ENCODE results near the gene CRABP2. TPM values are rescaled to one million over a fixed set of nuclear protein-coding genes. Genes with fewer than 3 reads are reported as not detected.

Gene CRABP2
- polyA plus RNA-seq, 1 donor: 85.6 TPM

DNA sequence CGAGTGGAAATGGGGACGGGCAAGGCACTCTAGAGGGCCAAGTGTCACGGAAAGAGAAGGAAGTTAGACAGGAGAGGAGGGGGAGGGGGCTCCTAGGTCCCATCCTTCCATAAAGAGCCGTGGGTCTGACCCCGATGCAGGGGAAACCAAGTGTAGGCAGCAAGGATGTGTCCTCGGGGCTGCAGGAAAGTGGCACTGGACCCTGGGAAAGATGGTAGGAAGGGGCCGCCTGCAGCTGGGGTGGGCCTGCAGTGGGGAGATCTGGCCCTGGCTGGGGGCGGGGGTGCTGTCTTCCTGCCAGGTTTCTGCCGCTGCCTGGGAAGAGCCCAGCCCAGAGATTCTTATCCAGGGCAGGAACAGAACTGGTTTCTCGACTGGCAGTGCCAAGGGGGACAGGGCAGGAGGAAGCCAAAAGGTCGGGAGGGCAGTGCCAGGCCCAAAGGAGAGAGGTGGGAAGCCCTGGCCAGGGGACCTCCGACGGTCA is 12.9 kb downstream of the CRABP2 start:
- DNase-seq: peak; percentile 30

DNA sequence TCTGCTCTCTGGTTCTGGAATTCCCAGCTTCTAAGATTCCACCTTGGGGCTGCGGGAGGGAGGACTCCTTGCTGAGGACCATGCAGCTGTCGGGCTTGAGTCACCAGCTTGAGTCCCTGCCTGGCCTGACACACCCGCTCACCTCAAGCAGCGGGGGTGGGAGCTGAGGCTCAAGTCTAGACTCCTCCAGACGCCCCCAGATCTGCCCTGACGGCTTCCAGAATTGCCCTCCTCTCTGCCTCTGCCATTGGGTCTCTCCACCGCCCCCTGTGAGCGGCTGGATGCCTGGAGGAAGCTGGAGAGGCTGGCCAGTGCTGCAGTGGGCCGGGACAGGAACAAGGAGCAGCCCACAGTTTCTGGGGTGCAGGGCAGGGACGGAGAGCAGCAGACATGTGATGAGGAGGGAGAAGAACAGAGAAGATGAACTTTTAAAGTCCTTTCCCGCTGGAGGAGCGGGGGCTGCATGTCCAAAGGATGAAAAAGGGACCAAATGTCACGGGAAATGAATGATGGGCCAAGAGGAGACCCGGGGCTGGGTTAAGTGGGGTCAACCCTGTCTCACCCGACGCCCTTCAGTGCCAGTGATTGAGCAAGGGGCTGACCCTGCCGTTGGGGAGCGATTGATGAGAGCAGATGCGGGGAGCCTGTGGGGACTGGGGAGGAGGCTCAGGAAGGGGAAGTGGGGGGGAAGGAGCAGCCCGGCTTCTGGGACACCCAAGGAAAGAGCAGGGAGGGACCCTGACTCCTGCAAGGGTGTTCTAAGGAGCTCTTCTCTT is 13.5 kb downstream of the CRABP2 start:
- DNase-seq: peak; percentile 42

DNA sequence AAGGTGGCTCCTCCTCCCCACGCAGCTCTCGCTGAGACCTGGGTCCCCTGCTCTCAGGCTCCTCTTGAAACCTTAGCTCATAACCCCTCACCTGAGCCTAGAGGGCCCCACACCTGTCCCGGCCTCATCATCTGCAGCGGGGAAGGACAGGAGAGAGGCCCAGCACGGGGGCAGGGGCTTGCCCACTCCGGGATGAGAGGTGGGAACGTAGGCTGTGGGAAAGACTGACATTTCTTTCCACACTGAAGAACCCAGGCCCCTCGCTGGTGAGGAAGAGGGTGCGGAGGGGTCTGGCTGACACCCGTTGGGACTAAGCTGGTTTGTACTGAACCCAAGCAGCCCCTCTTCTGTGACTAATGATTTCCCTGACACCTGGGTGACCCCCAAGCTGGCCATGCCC is 14.2 kb downstream of the CRABP2 start:
- no peak for DNase-seq

DNA sequence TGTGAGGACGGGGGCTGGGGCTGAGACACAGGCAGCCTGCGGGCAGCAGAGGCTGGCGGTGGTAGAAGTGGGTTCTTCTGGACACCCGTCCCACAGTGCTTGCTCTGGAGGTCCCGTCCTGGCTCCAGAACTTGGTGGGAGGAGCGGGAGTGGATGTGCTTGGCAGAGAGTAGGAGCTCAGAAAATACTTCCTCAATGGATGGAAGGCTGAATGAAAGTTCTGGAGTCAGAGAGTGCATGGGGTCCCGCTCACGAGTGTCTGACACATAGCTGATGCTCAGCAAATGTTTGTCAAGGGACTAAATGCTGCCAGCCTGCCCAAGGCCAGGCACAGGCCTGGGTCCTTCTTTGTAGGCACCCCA is 14.7 kb downstream of the CRABP2 start:
- no peak for DNase-seq

DNA sequence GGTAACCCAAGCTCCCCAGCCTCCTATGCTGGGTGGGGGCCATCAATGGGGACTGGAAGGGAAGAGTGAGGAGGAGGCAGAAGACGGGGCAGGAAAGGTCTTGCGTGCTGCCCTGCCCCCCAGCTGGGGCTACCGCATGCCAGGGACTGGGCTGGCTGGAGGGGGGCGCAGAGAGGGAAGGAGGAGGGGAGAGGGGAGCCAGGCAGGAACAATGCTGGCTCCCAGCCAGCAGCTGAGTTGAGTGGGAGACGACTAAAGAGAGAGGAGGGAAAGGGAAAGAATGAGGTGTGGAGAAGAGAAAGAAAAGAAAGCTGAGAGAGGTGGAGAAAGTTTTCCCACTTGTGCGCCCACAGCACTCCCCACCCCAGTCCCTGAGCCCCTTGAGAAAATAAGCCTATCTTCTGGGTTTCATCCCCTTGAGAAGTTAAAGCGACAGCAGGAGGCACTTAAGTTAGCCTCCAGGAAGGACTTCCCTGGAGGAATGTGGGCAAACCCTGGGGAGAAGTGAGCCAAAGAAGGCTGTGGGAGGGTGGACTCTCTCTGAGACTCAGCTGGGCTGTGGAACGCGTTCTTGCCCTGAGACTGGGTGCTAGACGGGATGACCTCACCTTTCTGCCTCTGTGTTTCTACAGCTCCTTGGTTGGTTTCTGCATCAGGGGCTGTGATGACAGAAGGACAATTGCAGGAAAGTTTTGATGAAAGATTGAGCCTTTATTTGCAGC is 15.3 kb downstream of the CRABP2 start:
- DNase-seq: peak; percentile 78

DNA sequence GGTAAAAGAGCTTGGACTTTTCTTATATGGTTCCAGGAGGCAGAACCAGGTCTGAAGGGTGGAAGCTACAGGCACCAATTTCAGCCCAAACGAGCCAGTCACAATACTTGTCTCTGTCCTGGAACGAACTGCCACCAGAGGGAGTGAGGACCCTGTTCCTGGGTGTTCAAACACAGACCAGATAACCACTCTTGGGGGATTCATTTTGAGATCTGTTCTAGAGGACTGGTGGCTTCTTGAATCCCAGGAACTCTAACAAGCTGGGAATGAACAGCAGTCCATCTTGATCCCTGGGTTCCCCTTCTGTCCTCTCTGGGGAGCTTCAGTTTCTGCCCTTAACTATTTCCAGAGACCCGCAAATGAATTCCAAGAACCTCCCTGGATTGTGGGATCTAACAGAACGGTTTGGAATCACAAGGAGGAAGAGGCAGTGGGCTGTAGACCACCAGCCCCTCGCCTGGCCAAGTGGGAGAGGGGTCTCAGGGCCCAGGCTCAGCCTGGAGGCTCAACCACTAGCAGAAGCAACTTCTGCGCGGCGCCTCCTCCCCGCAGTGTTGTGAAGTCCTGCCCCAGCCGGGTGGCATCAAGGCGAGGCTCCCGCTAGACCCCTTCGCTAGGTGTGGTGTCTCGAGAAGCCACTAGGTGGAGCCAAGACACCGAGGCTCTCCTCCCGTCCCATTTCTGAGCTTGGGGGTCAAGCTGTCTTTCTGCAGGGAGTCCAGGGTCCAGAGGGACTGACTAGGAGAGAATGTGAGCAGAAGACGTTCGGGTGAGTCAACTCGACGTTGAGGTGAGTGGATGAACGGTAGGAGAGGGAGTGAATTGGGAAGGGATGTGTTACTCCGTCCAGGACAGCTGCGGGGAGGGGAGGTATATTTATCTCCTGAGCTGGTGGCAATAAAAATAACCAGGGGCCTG is 16.1 kb downstream of the CRABP2 start:
- peak; percentile 91 for DNase-seq

DNA sequence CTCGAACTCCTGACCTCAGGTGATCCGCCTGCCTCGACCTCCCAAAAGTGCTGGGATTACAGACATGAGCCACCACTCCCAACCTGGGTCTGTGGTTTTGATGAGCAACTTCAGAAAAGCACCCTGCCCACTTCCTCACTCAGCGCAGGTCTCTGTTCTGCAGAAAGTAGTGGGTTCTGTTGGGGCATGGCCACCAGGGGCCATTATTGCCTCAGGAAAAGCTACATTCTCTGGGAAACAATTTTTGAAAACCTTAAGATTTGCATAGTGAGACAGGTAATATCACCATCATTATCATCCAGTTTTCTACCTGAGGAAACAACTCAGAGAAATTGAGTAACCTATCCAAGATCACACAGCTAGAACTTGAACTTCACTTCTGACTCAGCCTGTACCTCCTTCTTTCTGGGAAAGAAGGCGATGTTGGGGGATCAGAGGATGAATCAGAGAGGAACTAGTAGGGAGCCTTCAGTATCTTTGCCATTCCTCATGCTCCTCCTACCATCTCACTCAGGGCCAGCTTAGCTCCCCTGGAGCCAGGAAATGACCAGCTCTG is 21.1 kb downstream of the CRABP2 start:
- DNase-seq: no peak

DNA sequence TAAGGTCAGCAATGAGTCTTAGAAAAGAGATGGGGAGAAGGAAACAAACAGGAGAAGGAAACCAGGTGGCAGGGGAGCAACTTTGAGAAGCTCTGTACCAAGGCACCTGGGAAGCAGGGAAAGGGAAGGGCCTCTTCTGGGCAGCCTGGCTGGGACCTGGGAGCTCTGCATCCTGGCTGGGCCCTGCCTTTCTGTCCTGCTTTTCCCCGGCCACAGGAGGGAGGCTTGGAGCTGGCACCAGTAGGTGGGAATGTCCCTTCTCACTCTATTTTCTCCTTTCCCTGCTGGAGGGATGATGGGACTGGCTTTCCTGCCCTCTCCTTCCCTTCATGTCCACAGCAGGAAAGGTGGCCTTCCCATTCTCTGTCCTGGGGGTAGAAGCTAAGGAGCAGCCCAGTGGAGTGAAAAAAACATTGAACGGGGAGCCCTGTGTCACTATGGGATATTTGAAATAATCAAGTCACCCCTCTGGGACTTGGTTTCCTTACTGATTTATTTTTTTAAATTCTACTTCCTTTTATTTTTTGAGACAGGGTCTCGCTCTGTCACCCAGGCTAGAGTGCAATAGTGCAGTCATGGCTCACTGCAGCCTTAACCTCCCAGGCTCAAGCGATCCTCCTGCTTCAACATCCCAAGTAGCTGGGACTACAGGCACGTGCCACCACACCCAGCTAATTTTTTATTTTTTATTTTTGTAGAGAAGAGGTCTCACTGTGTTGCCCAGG is 23.1 kb downstream of the CRABP2 start:
- no peak for DNase-seq

DNA sequence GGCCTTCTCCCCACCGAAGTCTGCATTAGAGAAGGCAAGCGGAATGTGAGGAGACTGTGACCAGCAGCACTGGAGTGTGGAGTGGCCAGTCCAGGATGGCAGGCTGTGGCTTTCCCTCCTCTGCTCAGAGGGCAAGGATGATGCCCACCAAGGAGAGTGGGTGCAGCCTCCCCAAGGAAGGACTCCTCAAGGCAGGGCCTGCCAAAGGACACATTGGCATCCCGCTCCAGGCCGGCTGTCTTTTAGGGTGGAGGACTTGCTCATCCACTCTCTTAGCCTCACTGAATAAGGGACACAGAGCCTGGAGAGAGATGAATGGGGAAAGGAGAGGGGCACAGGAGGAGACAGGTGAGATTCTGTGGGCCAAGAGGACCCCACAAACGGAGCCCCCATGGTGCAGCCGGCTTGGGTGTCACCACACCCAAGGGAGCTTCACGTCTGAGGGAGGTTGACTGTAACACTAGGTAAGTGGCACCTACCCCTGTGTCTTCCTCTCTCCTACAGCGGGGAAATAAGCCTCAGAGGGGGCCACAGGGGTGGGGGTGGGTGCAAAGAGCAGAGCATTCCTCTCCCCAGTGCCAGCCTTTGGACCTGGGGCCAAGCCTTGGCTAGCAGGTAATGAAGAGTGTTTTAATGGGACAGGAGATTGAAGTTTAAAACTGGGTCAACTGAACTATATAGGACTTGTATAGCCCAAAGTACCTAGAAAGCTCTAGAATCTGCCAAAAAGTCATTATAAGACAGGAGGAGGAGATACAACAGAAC is 24.0 kb downstream of the CRABP2 start:
- no peak for DNase-seq

DNA sequence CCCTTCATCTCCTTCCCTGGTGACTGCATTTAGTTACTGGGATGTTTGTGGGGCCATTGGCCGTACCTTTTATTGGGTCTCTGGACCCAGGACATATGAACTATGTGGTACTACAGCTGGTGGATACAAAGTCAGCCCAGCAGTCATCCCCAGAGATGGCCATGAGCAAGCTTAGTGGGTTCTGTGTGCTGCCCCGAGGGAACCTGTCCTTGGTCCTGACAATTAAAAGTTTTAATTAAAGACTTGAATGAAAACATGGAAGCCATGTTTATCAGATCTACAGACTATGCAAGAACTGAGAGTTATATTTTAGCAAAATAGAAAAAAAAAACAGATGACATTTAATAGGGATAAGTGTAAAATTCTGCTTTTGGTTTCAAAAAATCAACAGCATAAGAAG is 25.3 kb downstream of the CRABP2 start:
- no peak for DNase-seq

DNA sequence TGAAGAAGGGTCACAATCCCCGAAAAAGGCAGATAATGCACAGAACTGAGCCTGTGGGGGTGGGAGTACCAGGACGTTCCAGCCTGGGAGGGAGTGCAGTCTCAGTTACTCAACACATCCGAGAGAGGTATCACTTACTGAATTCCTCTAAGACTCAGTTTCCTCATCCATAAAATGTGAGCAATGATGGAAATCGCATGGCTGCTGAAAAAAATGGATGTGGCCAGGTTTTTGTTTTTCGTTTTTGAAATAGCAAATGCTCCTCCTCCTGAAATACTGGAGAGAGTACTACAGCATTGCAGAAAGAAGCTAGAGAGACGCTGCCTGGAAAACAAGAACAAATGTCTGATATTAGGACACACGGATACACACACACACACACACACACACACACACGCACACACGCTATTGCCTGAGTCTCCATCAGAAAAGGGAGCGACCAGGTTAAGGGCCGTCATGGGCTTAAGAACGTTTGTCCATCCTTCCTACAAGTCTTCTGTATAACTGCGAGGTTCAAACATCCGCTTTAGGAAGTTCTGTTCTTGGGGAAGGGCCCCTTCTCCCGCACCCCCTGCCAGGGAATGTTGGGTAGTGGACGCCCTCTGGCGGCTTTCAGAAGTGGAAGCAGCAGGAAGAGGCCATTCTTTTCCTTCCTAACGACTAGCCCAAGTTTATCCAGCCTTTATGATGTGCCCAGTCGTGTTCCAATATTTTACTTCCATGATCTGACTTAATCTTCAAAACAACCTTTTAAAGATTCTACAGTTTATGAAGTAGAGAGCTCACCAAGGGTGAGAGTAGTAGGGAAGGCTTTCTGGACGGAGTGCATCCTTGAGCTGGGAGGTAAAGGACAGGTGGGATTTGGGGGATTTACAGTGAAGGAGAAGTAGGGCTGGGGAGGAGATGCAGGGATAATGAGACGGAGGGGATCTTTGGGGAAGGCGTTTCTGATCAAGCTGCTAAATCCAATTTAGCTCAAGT is 27.5 kb downstream of the CRABP2 start:
- no peak for DNase-seq

DNA sequence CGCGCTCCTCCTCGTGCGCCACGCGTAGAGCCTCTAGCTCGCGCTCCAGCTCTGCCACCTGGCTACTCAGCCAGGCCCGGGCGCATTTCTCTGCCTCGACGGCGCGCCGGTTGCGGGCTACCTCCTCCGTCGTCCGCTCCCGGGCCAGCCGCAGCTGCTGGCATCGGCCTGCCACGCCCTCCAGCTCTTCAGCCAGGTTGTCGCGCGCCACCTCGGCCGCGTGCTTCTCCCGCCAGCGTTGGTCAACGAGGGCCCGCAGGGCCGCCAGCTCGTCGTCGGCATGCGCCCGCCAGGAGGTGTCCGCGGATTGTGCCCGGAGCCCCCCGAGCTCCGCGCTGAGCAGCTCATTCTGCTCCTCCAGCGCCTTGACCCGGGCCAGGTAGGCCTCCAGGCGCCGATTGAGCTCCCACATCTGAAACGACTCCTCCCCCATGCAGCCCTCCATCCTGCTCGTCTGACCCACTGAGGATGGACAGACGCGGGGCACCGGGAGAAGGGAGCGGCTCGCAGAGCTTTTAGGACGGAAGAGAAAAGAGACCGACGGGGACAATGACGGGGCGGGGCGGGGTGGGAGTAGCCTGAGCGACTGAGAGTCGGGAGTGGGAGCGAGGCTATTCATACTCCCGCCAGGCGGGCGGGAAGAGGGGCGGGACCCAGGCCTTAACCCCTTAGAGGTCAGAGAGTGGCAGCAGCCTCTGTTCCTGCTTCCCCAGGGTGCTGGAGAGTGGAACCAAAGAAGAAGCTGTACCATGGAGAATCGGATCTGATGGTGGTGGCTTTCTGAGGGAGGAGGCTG is 28.4 kb downstream of the CRABP2 start, which contains the start of gene NES:
NES (minus strand) TSS at position 588 of the 796 bp plus-strand sequence; CDS start at position 445, 143 bp downstream.
- no peak for DNase-seq

DNA sequence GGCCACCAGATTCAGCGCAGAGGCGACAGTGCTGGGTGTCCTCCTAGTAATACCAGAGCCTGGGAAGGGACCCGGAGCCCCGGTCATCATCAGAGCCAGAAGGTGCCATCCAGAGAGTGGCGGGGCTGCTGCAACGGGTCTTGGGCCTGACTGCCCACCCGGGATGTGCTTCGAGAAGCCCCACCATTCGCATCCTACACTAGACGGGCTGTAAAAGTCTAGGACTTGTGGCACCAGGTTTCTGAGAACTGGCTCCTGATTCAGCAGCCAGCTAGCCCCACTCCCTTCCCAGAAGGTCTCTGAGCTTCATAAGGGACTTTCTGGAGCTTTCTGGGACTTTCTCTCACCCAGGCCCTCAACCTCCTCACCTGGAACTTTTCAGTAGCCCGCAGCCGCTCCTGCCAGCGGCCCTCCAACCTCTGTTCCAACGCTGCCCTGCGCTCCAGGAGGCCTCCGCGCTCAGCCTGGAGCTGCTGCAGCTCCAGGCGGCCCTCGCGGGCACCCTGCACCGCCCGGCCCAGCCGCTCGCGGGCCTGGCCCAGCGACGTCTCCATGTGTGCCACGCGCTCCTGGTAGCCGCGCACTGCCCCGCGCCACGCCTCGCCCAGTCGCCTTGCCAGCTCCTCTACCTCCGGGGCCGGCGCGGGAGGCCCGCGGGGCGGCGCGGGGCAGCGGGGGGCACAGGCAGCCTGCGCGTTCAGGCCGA is 29.1 kb downstream of the CRABP2 start:
- DNase-seq: no peak

DNA sequence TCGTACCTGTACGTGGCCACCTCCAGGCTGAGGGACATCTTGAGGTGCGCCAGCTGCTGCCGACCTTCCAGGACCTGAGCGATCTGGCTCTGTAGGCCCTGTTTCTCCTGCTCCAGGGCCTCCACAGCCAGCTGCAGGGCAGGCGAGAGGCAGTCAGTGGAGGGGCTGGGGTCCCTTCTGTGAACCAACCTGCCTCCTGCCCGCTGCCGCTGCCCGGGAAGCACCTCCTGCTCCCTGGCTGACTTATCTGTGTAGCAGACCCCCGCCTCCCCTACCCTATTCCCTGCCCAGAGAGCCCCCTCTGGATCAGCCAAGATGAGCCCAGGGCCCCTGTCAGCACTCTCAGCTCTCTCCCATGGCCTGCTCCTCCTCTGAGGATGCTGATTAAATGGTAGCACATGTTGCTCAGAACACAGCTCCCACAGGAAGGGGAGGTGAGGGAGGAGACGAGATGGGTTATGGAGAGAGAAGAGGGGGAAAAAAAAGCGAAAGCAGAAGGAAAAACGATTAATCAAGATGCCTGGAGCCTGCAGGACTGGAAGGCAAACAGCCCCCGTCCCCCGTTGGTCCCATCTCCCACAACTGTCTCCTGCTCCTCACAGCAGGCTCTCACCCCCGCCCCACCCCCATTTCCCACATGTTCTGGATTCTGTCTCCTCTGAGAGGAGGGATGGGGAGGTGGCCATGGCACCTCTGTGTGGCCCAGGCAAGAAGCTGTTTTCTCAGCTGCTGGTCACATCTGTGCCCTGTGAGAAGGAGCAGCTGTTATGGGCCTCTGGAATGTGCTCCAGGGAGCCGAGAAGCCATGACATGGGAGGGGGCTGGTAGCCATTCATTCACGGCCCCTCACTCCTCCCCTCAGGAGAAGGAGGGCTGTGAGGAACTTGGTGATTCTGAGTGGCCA is 29.9 kb downstream of the CRABP2 start:
- DNase-seq: no peak

DNA sequence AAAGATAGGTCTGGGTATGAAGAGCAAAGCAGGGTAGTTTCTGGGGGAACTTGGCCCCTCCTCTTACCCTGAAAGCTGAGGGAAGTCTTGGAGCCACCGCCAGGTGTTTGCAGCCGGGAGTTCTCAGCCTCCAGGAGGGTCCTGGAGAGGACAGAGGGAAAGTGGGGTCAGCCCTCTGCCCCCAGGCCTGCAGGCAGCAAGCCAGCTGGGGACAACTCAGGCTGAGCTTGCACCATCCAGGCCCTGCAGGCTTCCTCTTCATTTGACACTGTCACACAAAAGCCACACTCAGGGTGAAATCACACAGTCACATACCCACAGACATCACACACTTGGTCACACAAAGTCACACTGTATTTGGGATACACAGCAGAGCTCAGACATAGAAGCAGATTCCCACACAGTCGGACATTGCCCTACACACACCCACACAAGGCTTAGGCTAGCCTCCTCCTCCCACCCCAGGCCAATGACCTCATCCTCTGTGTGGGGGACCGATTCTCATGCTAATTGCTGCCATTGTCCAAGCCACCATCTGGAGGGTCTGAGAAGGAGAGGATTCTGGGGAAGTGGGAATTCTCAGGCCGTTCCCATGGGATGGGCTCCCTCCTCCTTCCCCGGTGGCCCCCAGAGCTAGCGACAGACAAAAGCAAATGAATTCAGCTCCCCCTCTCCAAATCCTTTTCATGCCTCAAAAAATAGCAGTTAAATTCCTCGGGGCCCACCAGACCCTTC is 31.8 kb downstream of the CRABP2 start:
- DNase-seq: no peak

DNA sequence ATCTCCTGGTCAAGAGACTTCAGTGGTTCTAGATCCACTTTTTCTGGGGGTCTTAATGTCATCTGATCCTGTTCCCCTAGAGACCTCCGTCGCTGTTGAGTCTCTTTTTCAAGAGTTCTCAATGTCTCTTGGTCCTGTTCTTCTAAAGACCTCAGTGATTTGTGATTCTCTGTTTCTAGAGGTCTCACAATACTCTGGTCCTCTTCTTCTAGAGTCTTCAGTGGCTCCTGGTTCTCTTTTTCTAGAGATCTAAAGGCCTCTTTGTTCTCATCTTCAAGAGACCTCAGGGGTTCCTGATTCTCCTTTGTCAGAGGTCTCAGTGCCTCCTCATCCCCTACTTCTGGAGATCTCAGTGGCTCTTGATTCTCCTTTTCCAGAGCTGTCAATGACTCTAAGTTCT is 33.6 kb downstream of the CRABP2 start:
- no peak for DNase-seq
